Measurements from ENCODE around the gene HSD17B10. TPM values are rescaled to one million over a fixed set of nuclear protein-coding genes. Genes with fewer than 3 reads are reported as not detected.
"Not testable (repeated sequence)": the region's sequence is repeated elsewhere in the genome, so short reads cannot be mapped to it uniquely, and the experiment has no call there.

Gene HSD17B10
- total RNA-seq, 4 donors from 2014 or later, result 34.7 to 63.5 (median 44.4) TPM

GRCh38 chrX:53476371-53476770 is 42.2 kb upstream of the HSD17B10 start:
- no peaks in the 10 kb centered on the region for H3K27me3 ChIP-seq
- H3K36me3 ChIP-seq, result no peaks in the 10 kb centered on the region
- no peak overlapping the region for H3K4me3 ChIP-seq
- H3K4me1 ChIP-seq, result no peaks in the 10 kb centered on the region
- TF ChIP-seq CTCF (IDR thresholded peaks at IDR 0.05) (no peak), POLR2A (IDR thresholded peaks at IDR 0.05) (no peak)
- no peaks in the 10 kb centered on the region for H3K9me3 ChIP-seq
- DNase-seq, result no peak
- no peak overlapping the region for H3K27ac ChIP-seq

- DNase-seq, result no peak
- Histone ChIP-seq H3K9me3 (no peaks in the 10 kb centered on the region), H3K27me3 (no peaks in the 10 kb centered on the region), H3K4me1 (no peaks in the 10 kb centered on the region), H3K27ac (no peak overlapping the region), H3K4me3 (no peak overlapping the region), H3K36me3 (no peaks in the 10 kb centered on the region)
- TF ChIP-seq POLR2A (IDR thresholded peaks at IDR 0.05), result no peak
- no peak for TF ChIP-seq CTCF (IDR thresholded peaks at IDR 0.05)
Observed at GRCh38 chrX:53474707-53475106, 40.5 kb upstream of the HSD17B10 start.

GRCh38 chrX:53471346-53471745 is 37.2 kb upstream of the HSD17B10 start:
- no peak overlapping the region for H3K4me3 ChIP-seq
- no peaks in the 10 kb centered on the region for H3K9me3 ChIP-seq
- TF ChIP-seq POLR2A (IDR thresholded peaks at IDR 0.05) (no peak), CTCF (IDR thresholded peaks at IDR 0.05) (no peak)
- H3K36me3 ChIP-seq, result no peaks in the 10 kb centered on the region
- no peak overlapping the region for H3K27ac ChIP-seq
- no peaks in the 10 kb centered on the region for H3K4me1 ChIP-seq
- no peaks in the 10 kb centered on the region for H3K27me3 ChIP-seq
- no peak for DNase-seq

- H3K9me3 ChIP-seq, H3K4me3 ChIP-seq, H3K27me3 ChIP-seq, DNase-seq, H3K36me3 ChIP-seq, H3K4me1 ChIP-seq, H3K27ac ChIP-seq: not testable (repeated sequence)
Observed at GRCh38 chrX:53468659-53469058, 34.5 kb upstream of the HSD17B10 start.

GRCh38 chrX:53458082-53458481 is 23.9 kb upstream of the HSD17B10 start:
- H3K27me3 ChIP-seq, result no peaks in the 10 kb centered on the region
- no peaks in the 10 kb centered on the region for H3K36me3 ChIP-seq
- H3K4me3 ChIP-seq, result no peak overlapping the region
- H3K9me3 ChIP-seq, result no peaks in the 10 kb centered on the region
- TF ChIP-seq POLR2A (IDR thresholded peaks at IDR 0.05) (no peak), CTCF (IDR thresholded peaks at IDR 0.05) (no peak)
- no peak overlapping the region for H3K27ac ChIP-seq
- H3K4me1 ChIP-seq, result no peaks in the 10 kb centered on the region
- DNase-seq, result no peak

GRCh38 chrX:53456254-53456653 is 22.1 kb upstream of the HSD17B10 start:
- Histone ChIP-seq H3K27ac (no peak overlapping the region), H3K36me3 (no peaks in the 10 kb centered on the region), H3K9me3 (no peaks in the 10 kb centered on the region), H3K4me3 (no peak overlapping the region), H3K4me1 (no peaks in the 10 kb centered on the region), H3K27me3 (no peaks in the 10 kb centered on the region)
- TF ChIP-seq POLR2A (IDR thresholded peaks at IDR 0.05) (no peak), CTCF (IDR thresholded peaks at IDR 0.05) (no peak)
- DNase-seq, result no peak

Data from Peyer's patch (tissue), 4 donors.